Measurements from ENCODE around the gene TEDC2.

The TEDC2 gene

DNA sequence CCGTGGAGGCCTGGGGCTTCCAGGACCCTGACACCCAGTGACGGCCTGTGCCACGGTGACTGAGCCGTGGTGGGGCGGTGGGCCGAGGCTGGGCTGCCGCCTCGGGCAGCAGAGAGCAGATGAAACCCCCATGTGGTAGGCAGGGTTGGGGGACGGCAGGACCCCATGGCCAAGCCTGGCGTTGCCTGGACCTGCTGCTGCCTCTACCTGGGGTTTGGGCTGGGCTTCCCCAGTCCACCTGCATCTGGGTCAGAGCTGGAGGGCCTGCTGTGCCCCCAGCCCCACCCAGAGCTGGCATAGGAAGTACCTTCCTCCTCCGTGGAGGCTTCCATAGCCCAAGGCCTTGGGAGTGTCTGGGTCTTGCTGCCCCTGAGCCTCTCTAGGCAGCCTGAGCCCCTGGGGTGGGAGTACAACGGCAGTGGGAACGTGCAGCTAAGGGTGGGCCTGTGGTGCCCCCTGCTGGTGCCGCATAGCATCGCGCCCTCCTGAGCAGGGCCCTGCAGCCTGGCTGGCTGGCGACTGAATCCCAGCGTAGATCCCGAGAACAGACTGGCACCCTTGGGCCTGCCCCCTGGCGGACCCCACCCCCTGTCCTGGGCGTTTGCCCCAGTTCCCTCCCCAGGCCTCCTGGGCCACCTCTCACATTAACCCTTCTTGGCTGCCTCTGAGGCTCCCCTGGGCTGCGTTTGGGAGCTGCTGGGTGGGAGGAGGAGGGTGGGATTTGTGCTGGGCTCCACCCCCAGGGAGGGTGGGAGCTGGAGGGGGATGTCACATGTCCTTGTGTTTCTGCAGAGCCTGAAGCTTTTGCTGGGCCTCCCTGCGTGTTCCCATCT lies 41.2 kb downstream of the TEDC2 start:
- H3K4me3 ChIP-seq (ENCODE audit: low read depth, low read length), result no peak overlapping the region
- TF ChIP-seq, protein P1, sequence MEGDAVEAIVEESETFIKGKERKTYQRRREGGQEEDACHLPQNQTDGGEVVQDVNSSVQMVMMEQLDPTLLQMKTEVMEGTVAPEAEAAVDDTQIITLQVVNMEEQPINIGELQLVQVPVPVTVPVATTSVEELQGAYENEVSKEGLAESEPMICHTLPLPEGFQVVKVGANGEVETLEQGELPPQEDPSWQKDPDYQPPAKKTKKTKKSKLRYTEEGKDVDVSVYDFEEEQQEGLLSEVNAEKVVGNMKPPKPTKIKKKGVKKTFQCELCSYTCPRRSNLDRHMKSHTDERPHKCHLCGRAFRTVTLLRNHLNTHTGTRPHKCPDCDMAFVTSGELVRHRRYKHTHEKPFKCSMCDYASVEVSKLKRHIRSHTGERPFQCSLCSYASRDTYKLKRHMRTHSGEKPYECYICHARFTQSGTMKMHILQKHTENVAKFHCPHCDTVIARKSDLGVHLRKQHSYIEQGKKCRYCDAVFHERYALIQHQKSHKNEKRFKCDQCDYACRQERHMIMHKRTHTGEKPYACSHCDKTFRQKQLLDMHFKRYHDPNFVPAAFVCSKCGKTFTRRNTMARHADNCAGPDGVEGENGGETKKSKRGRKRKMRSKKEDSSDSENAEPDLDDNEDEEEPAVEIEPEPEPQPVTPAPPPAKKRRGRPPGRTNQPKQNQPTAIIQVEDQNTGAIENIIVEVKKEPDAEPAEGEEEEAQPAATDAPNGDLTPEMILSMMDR (IDR thresholded peaks at IDR 0.05; ENCODE audit: low read depth, low read length), result peak; percentile 95

DNA sequence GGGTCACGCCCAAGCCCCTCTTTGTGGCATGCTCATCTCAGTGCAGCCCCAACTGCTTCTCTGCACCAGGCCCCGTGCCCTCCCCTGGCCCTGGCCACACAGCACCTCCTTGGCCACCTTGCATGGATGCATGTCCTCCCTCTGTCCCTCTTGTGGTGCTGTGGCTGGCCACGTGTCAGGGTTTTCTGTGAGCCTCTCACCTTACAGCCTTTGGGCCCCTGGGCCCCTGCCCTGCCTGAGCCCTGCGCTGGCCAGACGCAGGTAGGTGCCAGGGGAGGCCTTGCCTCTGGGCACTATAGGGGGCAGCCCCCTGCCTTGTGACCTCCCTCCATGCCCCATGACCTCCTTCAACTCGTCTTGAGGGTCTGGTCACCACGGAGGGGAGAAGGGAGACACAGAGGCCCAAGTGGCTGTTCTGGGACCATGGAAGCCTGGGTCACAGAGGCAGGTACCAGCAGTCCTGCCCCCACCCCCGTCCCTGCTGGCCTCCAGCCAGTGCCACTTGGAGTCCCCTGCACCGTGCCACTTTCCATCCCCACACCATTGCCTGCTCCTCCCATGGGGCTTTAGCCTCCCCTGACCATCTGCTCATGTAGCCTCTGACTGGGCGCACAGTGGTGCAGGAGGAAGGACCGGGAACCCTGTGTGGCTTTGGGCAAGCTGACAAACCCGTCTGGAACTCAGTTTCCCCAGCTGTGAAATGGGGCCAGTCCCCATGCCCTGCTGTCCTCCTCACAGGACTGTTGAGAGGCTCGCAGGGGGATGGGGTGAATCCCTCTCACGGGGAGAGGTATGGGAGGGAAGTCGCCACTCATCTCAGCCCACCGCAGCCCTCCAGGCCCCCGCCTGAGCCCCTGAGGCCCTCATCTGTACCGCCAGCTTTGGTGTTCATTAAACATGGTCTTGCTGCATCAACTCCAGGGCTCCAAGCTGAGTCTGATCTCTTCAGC lies 42.3 kb downstream of the TEDC2 start:
- no peak overlapping the region for H3K4me3 ChIP-seq (ENCODE audit: low read depth, low read length)
- TF ChIP-seq, protein P1 (IDR thresholded peaks at IDR 0.05; ENCODE audit: low read depth, low read length), result no peak

DNA sequence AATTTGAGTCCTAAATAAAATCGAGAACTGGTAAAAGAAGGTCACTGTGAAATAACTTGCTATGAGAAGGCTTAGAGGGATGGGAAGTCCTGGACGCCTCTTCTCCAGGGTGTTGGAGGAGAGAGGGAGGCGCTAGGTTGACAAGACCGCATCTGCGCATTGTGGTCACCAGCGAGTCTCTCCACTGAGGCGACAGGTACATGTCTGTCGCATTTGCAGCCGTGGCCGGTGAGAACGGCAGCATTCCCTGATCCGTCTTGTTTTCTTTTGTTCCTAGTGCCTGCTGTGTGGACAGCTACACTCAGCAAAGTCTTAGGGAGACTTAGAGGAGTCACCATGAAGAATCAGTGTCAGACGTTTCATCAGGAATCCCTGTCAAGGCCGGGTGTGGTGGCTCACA lies 45.8 kb downstream of the TEDC2 start:
- no peak overlapping the region for H3K4me3 ChIP-seq (ENCODE audit: low read depth, low read length)
- TF ChIP-seq, protein P1 (IDR thresholded peaks at IDR 0.05; ENCODE audit: low read depth, low read length), result no peak

DNA sequence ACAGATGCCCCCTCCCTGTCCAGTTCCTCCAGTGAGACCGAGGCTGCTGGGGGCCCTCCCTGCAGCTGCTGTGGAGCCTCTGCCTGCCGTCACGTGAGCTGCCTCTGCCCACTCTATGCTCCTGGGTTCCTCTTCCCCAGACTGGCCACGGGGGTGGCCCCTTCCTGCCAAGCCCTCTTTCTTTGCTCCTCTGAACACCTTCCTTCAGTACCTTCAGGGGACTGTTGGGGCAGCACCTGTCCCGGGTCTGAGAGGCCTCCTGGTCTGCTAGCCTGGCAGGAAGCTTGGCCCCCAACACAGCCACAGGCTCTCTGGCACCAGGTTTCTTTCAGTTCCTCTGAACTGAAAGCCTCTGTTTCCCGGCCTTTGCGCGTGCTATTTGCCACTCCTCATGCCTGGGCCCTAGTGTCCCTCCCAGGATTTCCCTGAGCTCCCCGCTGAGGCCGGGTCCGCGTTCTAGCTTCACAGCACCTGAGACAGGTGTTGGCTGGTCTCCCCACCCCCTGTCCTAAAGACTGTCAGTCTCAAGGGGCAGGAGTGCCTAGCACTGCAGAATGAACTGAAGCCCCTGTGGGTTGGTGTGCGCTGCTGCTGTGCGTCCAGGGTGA lies 47.2 kb downstream of the TEDC2 start:
- TF ChIP-seq, protein P1 (IDR thresholded peaks at IDR 0.05; ENCODE audit: low read depth, low read length), result no peak

DNA sequence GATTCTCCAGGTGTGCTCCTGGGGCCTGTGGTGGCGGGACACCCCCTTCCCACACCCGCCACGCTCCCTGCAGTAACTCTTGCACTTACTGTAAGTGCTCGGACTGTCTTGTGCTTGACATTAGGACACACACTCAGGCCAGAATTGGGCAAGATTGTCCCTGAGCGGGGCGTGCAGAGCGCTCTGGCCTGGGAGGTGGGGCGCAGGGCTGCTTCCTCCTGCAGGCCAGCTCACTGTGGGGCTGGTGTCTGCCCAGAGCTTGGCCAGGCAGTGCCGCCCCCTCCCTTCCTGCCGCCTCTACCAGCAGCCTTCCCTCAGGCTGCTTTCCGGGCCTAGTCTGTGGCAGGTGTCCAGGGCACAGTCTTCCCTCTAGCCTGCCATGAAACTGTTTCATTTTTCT lies 47.8 kb downstream of the TEDC2 start:
- no peak overlapping the region for H3K4me3 ChIP-seq (ENCODE audit: low read depth, low read length)
- TF ChIP-seq, protein P1 (IDR thresholded peaks at IDR 0.05; ENCODE audit: low read depth, low read length), result no peak

More for the DNA sequence above, 47.2 kb downstream of the TEDC2 start:
- no peak overlapping the region for H3K4me3 ChIP-seq (ENCODE audit: low read depth, low read length)

DNA sequence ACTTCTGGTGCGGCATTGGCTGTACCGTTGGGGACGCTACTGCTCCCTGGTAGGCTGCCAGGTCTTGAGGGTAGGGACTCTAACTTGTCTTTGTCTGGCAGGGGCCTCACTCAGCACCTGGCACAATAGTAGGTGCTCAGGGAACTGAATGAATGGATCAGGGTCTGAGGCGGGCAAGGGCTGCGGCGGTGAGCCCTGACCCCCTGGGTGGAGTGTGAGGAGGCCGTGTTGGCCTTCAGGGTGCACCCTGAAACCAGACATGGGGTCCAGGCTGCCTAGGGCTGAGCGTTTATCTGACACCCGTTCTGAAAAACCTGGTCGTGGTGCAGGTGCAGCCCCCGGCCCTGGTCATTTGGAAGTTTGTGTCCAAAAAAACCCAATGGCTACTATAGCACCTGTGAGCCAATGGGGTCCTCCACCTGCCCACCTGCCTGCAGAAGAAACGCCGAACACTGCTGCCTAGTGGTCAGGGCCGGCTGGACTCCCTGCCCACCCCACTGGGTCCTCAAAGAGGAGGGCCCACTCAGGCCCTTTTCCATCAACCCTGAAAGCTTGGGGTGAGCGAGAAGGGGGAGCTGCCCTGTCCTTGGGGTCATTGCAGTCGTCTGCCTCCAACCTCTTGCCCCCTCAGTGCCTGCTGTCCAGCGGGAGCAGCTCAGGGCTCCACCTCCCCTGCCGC lies 49.0 kb downstream of the TEDC2 start:
- H3K4me3 ChIP-seq (ENCODE audit: low read depth, low read length), result no peak overlapping the region
- TF ChIP-seq, protein P1 (IDR thresholded peaks at IDR 0.05; ENCODE audit: low read depth, low read length), result no peak

Data from WI38 (cell line).